ENCODE data around the gene KRT80. TPM values are rescaled to one million over a fixed set of nuclear protein-coding genes. Genes with fewer than 3 reads are reported as not detected.

The KRT80 gene
- total RNA-seq, 4 donors from 2014 or later, result not detected

DNA sequence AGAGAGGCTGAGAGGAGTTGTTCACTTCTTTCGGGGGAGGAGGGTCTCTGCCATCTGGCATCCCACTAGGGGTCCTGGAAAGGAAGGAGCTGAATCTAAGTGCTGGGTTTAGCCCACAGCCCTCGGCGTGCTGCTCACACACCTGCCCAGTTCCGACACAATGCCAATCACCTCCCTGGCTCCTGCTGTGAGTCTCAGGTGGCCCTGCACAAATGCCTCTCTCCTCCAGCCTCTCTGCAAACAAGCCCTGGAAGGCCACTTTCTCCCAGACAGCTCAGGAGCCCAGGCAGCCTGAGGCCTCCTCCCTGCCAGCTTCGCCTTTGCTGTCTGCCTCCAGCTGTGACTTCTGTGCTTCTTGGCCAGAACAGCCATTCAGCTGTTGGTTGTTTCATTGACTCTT, 61.1 kb downstream of the KRT80 start:
- no peak for TF ChIP-seq CTCF (IDR thresholded peaks at IDR 0.05; ENCODE audit: low read depth)

DNA sequence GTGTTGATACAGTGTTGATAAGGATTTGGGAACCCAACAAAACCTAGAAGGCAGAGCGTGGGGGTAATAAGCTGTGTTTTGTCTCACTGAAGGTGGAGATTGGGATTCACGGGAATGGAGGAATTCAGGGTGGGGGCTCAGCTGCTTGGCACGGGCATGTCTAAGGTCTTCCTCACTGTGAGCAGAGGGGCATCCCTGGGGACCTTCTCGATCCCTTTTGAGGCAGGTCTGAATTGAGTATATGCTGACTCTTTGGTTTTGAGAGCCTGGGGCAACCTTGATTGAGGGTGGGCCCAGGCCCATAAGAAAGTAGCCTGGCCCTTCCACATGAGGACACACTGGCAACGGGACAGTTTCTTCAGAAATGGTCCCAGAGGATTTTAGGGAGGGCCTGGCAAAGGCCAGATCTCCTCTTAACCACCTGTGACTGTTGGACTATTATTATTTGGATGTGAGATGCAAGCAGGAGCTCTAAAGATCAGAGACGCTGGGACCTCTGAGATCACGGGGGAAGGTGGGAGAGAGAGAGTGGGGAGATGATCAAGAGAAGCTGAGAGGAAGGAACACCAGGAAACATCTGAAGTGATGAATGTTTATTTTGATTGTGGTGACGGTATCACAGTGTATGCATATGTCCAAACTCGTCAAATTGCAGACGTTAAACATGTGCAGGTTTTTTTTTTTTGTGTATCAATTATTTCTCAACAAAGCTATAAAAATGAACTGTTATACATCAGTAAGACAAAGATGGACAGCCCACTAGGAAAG, 63.9 kb downstream of the KRT80 start:
- TF ChIP-seq CTCF (IDR thresholded peaks at IDR 0.05; ENCODE audit: low read depth), result no peak

GRCh38 chr12:52126605-52127578, 64.9 kb downstream of the KRT80 start:
- TF ChIP-seq CTCF (IDR thresholded peaks at IDR 0.05; ENCODE audit: low read depth), result no peak

DNA sequence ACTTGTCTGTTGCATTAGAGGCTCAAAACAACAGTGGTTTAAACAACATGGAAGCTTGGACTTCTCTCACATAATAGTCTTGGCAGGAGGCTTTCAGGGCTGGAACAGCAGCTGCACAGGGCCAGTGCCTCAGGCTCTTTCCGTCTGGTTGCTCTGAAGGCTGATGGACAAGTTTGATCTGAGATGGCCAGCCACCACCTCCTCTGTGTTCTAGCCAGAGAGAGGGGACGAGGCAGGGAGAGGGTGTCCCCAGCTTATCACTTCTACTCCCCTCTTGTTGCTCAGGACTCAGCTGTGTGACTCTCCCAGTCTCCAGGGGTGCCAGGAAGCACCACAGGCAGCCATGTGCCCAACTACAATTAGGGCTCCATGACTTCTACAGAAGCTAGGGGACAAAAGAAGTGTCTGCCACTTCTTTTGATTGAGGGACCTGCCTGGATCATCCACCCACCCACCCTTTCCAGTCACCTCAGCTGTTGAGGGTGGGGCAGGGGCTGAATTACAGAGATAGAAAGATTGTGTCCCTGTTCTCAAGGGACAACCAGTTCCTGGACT, 65.7 kb downstream of the KRT80 start:
- no peak for TF ChIP-seq CTCF (IDR thresholded peaks at IDR 0.05; ENCODE audit: low read depth)

- TF ChIP-seq CTCF (IDR thresholded peaks at IDR 0.05; ENCODE audit: low read depth), result no peak
Observed at GRCh38 chr12:52125476-52125900, 66.3 kb downstream of the KRT80 start.

GRCh38 chr12:52123487-52124186, 68.2 kb downstream of the KRT80 start:
- TF ChIP-seq CTCF (IDR thresholded peaks at IDR 0.05; ENCODE audit: low read depth), result no peak
